Measurements from ENCODE around the gene INTS1.

Gene INTS1

GRCh38 chr7:1535701-1536454, 31.7 kb upstream of the INTS1 start:
- Histone ChIP-seq H3K36me3 (replicated peaks; ENCODE audit: insufficient read depth, low read length) (no peaks in the 10 kb centered on the region), H3K27me3 (replicated peaks; ENCODE audit: insufficient read depth, low read length) (no peaks in the 10 kb centered on the region), H3K9me3 (replicated peaks; ENCODE audit: insufficient read depth, low read length) (no peaks in the 10 kb centered on the region), H2AFZ (ENCODE audit: low read length) (no peak overlapping the region), H3K79me2 (ENCODE audit: low read length) (peaks cover 70% of the 10 kb centered on the region), H3K9ac (ENCODE audit: low read length) (no peak overlapping the region), H3K27ac (ENCODE audit: low read length) (no peak overlapping the region), H3F3A (ENCODE audit: insufficient read depth, low read length) (no peaks in the 10 kb centered on the region), H4K20me1 (ENCODE audit: insufficient read depth, low read length) (no peaks in the 10 kb centered on the region), H3K9me2 (replicated peaks; ENCODE audit: insufficient read depth, low read length) (no peaks in the 10 kb centered on the region), H3K4me2 (ENCODE audit: low read depth, low read length) (no peak overlapping the region), H3K4me1 (ENCODE audit: low read length) (0 out of 2 replicates have a peak, but pooled peaks cover 5% of the 10 kb centered on the region), H3K4me3 (ENCODE audit: low read length) (no peak overlapping the region)
- DNase-seq: no peak
- no peak for TF ChIP-seq EZH2 (optimal IDR thresholded peaks at IDR 0.05; ENCODE audit: low read depth, low read length)
- TF ChIP-seq CTCF (IDR thresholded peaks at IDR 0.05; ENCODE audit: low read length): no peak
- TF ChIP-seq EZH2phosphoT487 (IDR thresholded peaks at IDR 0.05; ENCODE audit: low read length): no peak

GRCh38 chr7:1535100-1535458, 30.9 kb upstream of the INTS1 start:
- Histone ChIP-seq H2AFZ (ENCODE audit: low read length) (no peak overlapping the region), H4K20me1 (ENCODE audit: insufficient read depth, low read length) (no peaks in the 10 kb centered on the region), H3K27ac (ENCODE audit: low read length) (no peak overlapping the region), H3K4me1 (ENCODE audit: low read length) (0 out of 2 replicates have a peak, but pooled peaks cover 5% of the 10 kb centered on the region), H3K9me2 (replicated peaks; ENCODE audit: insufficient read depth, low read length) (no peaks in the 10 kb centered on the region), H3K4me2 (ENCODE audit: low read depth, low read length) (no peak overlapping the region), H3K9ac (ENCODE audit: low read length) (no peak overlapping the region), H3K9me3 (replicated peaks; ENCODE audit: insufficient read depth, low read length) (no peaks in the 10 kb centered on the region), H3F3A (ENCODE audit: insufficient read depth, low read length) (no peaks in the 10 kb centered on the region), H3K4me3 (ENCODE audit: low read length) (no peak overlapping the region), H3K36me3 (replicated peaks; ENCODE audit: insufficient read depth, low read length) (no peaks in the 10 kb centered on the region), H3K79me2 (ENCODE audit: low read length) (peaks cover 70% of the 10 kb centered on the region), H3K27me3 (replicated peaks; ENCODE audit: insufficient read depth, low read length) (no peaks in the 10 kb centered on the region)
- TF ChIP-seq EZH2phosphoT487 (IDR thresholded peaks at IDR 0.05; ENCODE audit: low read length) (no peak), CTCF (IDR thresholded peaks at IDR 0.05; ENCODE audit: low read length) (no peak), EZH2 (optimal IDR thresholded peaks at IDR 0.05; ENCODE audit: low read depth, low read length) (no peak)
- DNase-seq: no peak

GRCh38 chr7:1534330-1535099, 30.3 kb upstream of the INTS1 start:
- H3K9me3 ChIP-seq (replicated peaks; ENCODE audit: insufficient read depth, low read length): no peaks in the 10 kb centered on the region
- H3K9me2 ChIP-seq (replicated peaks; ENCODE audit: insufficient read depth, low read length): no peaks in the 10 kb centered on the region
- H3K4me1 ChIP-seq (ENCODE audit: low read length): 0 out of 2 replicates have a peak, but pooled peaks cover 5% of the 10 kb centered on the region
- TF ChIP-seq EZH2 (optimal IDR thresholded peaks at IDR 0.05; ENCODE audit: low read depth, low read length) (no peak), CTCF (IDR thresholded peaks at IDR 0.05; ENCODE audit: low read length) (no peak), EZH2phosphoT487 (IDR thresholded peaks at IDR 0.05; ENCODE audit: low read length) (no peak)
- 0 out of 2 replicates have a peak, but pooled peaks cover 2% of the 10 kb centered on the region for H3K27me3 ChIP-seq (replicated peaks; ENCODE audit: insufficient read depth, low read length)
- no peak overlapping the region for H2AFZ ChIP-seq (ENCODE audit: low read length)
- no peaks in the 10 kb centered on the region for H3F3A ChIP-seq (ENCODE audit: insufficient read depth, low read length)
- peaks cover 70% of the 10 kb centered on the region for H3K79me2 ChIP-seq (ENCODE audit: low read length)
- no peaks in the 10 kb centered on the region for H4K20me1 ChIP-seq (ENCODE audit: insufficient read depth, low read length)
- no peak overlapping the region for H3K27ac ChIP-seq (ENCODE audit: low read length)
- no peaks in the 10 kb centered on the region for H3K36me3 ChIP-seq (replicated peaks; ENCODE audit: insufficient read depth, low read length)
- DNase-seq: no peak
- H3K4me2 ChIP-seq (ENCODE audit: low read depth, low read length): no peak overlapping the region
- H3K4me3 ChIP-seq (ENCODE audit: low read length): no peak overlapping the region
- H3K9ac ChIP-seq (ENCODE audit: low read length): no peak overlapping the region

Measured in MM.1S (cell line).